HG03439 (cell line): ENCODE measurements around the gene APC.
"Not testable (repeated sequence)": the region's sequence is repeated elsewhere in the genome, so short reads cannot be mapped to it uniquely, and the experiment has no call there.

Experiments used
- ATAC-seq: cut with Tn5 transposase; IDR thresholded peaks from one replicate; pipeline ENCODE4 v1.9.1; 2021; ENCODE audit warnings: mild to moderate bottlenecking, moderate library complexity; ENCODE audit not compliant: unreplicated experiment

The APC gene

GRCh38 chr5:112848116-112848811 lies 110.6 kb downstream of the APC start:
- peak; percentile 99 for ATAC-seq

- no peak for ATAC-seq
Measured at GRCh38 chr5:112849912-112850311, 112.2 kb downstream of the APC start.

GRCh38 chr5:112854651-112855050 lies 117.0 kb downstream of the APC start:
- ATAC-seq: no peak

GRCh38 chr5:112857866-112858265 lies 120.2 kb downstream of the APC start:
- no peak for ATAC-seq

- ATAC-seq: not testable (repeated sequence)
Measured at GRCh38 chr5:112860571-112860928, 122.9 kb downstream of the APC start.

- ATAC-seq: peak; percentile 97
Measured at GRCh38 chr5:112860929-112861637, 123.4 kb downstream of the APC start, which contains the start of gene SRP19. SRP19 (plus strand) TSS chr5:112861287; CDS start chr5:112861377, 90 bp downstream.

GRCh38 chr5:112861638-112861985 lies 123.9 kb downstream of the APC start:
- ATAC-seq: no peak

GRCh38 chr5:112862085-112862484 lies 124.4 kb downstream of the APC start:
- ATAC-seq: no peak

- no peak for ATAC-seq
Measured at GRCh38 chr5:112863549-112863948, 125.9 kb downstream of the APC start.

- no peak for ATAC-seq
Measured at GRCh38 chr5:112865128-112865527, 127.4 kb downstream of the APC start.

- no peak for ATAC-seq
Measured at GRCh38 chr5:112866739-112867138, 129.1 kb downstream of the APC start.

GRCh38 chr5:112867411-112867810 lies 129.7 kb downstream of the APC start:
- ATAC-seq: no peak

- peak; percentile 65 for ATAC-seq
Measured at GRCh38 chr5:112869948-112870347, 132.3 kb downstream of the APC start.

GRCh38 chr5:112870966-112871365 lies 133.3 kb downstream of the APC start:
- ATAC-seq: no peak

- ATAC-seq: no peak
Measured at GRCh38 chr5:112876362-112876761, 138.7 kb downstream of the APC start.

- no peak for ATAC-seq
Measured at GRCh38 chr5:112878101-112878500, 140.4 kb downstream of the APC start.

- no peak for ATAC-seq
Measured at GRCh38 chr5:112878760-112879159, 141.1 kb downstream of the APC start.

- no peak for ATAC-seq
Measured at GRCh38 chr5:112880219-112880964, 142.7 kb downstream of the APC start.

GRCh38 chr5:112883192-112883591 lies 145.5 kb downstream of the APC start:
- ATAC-seq: no peak

- no peak for ATAC-seq
Measured at GRCh38 chr5:112885001-112885400, 147.3 kb downstream of the APC start.

GRCh38 chr5:112886975-112887374 lies 149.3 kb downstream of the APC start:
- ATAC-seq: no peak

- ATAC-seq: not testable (repeated sequence)
Measured at GRCh38 chr5:112892066-112892465, 154.4 kb downstream of the APC start.
